Ascending aorta (tissue), 2 donors: ENCODE measurements around the gene FBRSL1. TPM values are rescaled to one million over a fixed set of nuclear protein-coding genes. Genes with fewer than 3 reads are reported as not detected.

Experiments
- DNase-seq, 2 donors: peaks; one replicate each; pipeline ENCODE4 v3.0.0-alpha.2; 2019; ENCODE audit warnings: low spot score in 2 of 2
- H3K27ac ChIP-seq, 2 donors: fragments of 200-600 bp; sonication (generic); one replicate each; pipeline ENCODE4 v1.5.1; 2016 to 2017; ENCODE audit warnings: mild to moderate bottlenecking in 1 of 2
- H3K27me3 ChIP-seq: fragments of 200-600 bp; sonication (generic); one replicate; pipeline ENCODE4 v1.5.1; 2017
- H3K36me3 ChIP-seq, 2 donors: fragments of 200-600 bp; sonication (generic); one replicate each; pipeline ENCODE4 v1.5.1; 2016
- H3K4me1 ChIP-seq, 2 donors: fragments of 200-600 bp; sonication (generic); one replicate each; pipeline ENCODE4 v1.5.1; 2016 to 2017; ENCODE audit warnings: mild to moderate bottlenecking in 1 of 2
- H3K4me3 ChIP-seq, 2 donors: fragments of 200-600 bp; sonication (generic); one replicate each; pipeline ENCODE4 v1.5.1; 2016 to 2017; ENCODE audit warnings: mild to moderate bottlenecking in 1 of 2
- H3K9me3 ChIP-seq, 2 donors: fragments of 200-600 bp; sonication (generic); one replicate each; pipeline ENCODE4 v1.5.1; 2016
- CTCF ChIP-seq, 3 experiments: fragments of 200-600 bp in 2 of 3; fragments of 450-650 bp in 1 of 3; sonication (generic) in 2 of 3; IDR thresholded peaks; one replicate each; pipeline ENCODE4 v1.5.1; 2016 to 2019; ENCODE audit warnings: antibody characterized with exemption in 3 of 3, mild to moderate bottlenecking in 1 of 3, moderate library complexity in 1 of 3
- intact Hi-C: fragments of 100-400 bp; cut with DNase I; formaldehyde crosslinking; loops from one replicate; pipeline ENCODE4 v1.15.1; 2023
- total RNA-seq: library from RNA; depleted of rRNA; stranded (reverse); fragments of >200 nt; gene quantifications from one replicate; pipeline ENCODE4 v1.1.0, GENCODE V29; 2016

Gene FBRSL1
- total RNA-seq, 1 donor from 2014 or later = 40.7 TPM

- no peaks in the 10 kb centered on the region for H3K27me3 ChIP-seq
- H3K4me3 ChIP-seq = no peak overlapping the region
- H3K36me3 ChIP-seq = no peaks in the 10 kb centered on the region
- intact Hi-C loops = no loop called here
- H3K27ac ChIP-seq = no peak overlapping the region
- no peak for DNase-seq
- no peaks in the 10 kb centered on the region for H3K9me3 ChIP-seq
- H3K4me1 ChIP-seq = no peaks in the 10 kb centered on the region
- TF ChIP-seq CTCF (IDR thresholded peaks at IDR 0.05) = no peak
These were observed 13.5 kb upstream of the FBRSL1 start for GRCh38 chr12:132476421-132476820.

GRCh38 chr12:132477017-132477702 is 12.8 kb upstream of the FBRSL1 start:
- intact Hi-C loops = no loop called here
- no peak overlapping the region for H3K4me3 ChIP-seq
- H3K9me3 ChIP-seq = no peaks in the 10 kb centered on the region
- H3K4me1 ChIP-seq = no peaks in the 10 kb centered on the region
- no peaks in the 10 kb centered on the region for H3K27me3 ChIP-seq
- no peak overlapping the region for H3K27ac ChIP-seq
- DNase-seq = no peak
- no peaks in the 10 kb centered on the region for H3K36me3 ChIP-seq
- TF ChIP-seq CTCF (IDR thresholded peaks at IDR 0.05) = no peak

GRCh38 chr12:132477703-132478432 is 12.1 kb upstream of the FBRSL1 start:
- Histone ChIP-seq H3K4me1 (no peaks in the 10 kb centered on the region), H3K27me3 (no peaks in the 10 kb centered on the region), H3K9me3 (no peaks in the 10 kb centered on the region), H3K36me3 (no peaks in the 10 kb centered on the region), H3K27ac (no peak overlapping the region), H3K4me3 (no peak overlapping the region)
- intact Hi-C loops = no loop called here
- TF ChIP-seq CTCF (IDR thresholded peaks at IDR 0.05) = no peak
- DNase-seq = no peak

- H3K36me3 ChIP-seq = no peaks in the 10 kb centered on the region
- DNase-seq = no peak
- no peaks in the 10 kb centered on the region for H3K4me1 ChIP-seq
- no peaks in the 10 kb centered on the region for H3K9me3 ChIP-seq
- H3K4me3 ChIP-seq = no peak overlapping the region
- no peak overlapping the region for H3K27ac ChIP-seq
- intact Hi-C loops = no loop called here
- no peaks in the 10 kb centered on the region for H3K27me3 ChIP-seq
- TF ChIP-seq CTCF (IDR thresholded peaks at IDR 0.05) = no peak
These were observed 11.5 kb upstream of the FBRSL1 start for GRCh38 chr12:132478433-132478803.

- H3K27me3 ChIP-seq = no peaks in the 10 kb centered on the region
- H3K4me1 ChIP-seq = no peaks in the 10 kb centered on the region
- no peaks in the 10 kb centered on the region for H3K9me3 ChIP-seq
- H3K36me3 ChIP-seq = no peaks in the 10 kb centered on the region
- no peak for TF ChIP-seq CTCF (IDR thresholded peaks at IDR 0.05)
- H3K27ac ChIP-seq = no peak overlapping the region
- intact Hi-C loops = no loop called here
- H3K4me3 ChIP-seq = no peak overlapping the region
- DNase-seq = no peak
These were observed 11.1 kb upstream of the FBRSL1 start for GRCh38 chr12:132478845-132479244.
